Urinary bladder (tissue), 4 donors: ENCODE results near the gene FGG. TPM values are rescaled to one million over a fixed set of nuclear protein-coding genes. Genes with fewer than 3 reads are reported as not detected.

Experiments
- DNase-seq: peaks from one replicate; pipeline ENCODE4 v3.0.0-alpha.2; 2015; ENCODE audit errors: extremely low spot score
- H3K27ac ChIP-seq: one replicate; pipeline ENCODE4 v1.5.1; 2013; ENCODE audit warnings: low read depth, mild to moderate bottlenecking, moderate library complexity
- H3K36me3 ChIP-seq: one replicate; pipeline ENCODE4 v1.6.1; 2013; ENCODE audit warnings: mild to moderate bottlenecking, moderate library complexity; ENCODE audit not compliant: insufficient read depth
- H3K4me1 ChIP-seq: one replicate; pipeline ENCODE4 v1.6.1; 2013; ENCODE audit warnings: mild to moderate bottlenecking, moderate library complexity; ENCODE audit not compliant: insufficient read depth
- H3K4me3 ChIP-seq: one replicate; pipeline ENCODE4 v1.5.1; 2013; ENCODE audit warnings: low read depth, low read length
- WGBS: extraction: QIAGEN DNeasy Blood & Tissue Kit; methylation state at CpG from one replicate; pipeline ENCODE4 v1.1.7; 2013; 5-methylcytosine and 5-hydroxymethylcytosine counted together
- polyA plus RNA-seq: library from polyadenylated mRNA; stranded (reverse); fragments of 200-250 nt; gene quantifications from one replicate; pipeline ENCODE4 v1.2.3, GENCODE V29; 2013
- total RNA-seq: library from RNA; depleted of rRNA; stranded (reverse); fragments of >200 nt; gene quantifications from one replicate; pipeline ENCODE4 v1.2.3, GENCODE V29; 2014
- donor health status: healthy with polysubstance abuse.
- donor health status: healthy.

Gene FGG
- total RNA-seq (not detected), polyA plus RNA-seq (9.9 TPM)

DNA sequence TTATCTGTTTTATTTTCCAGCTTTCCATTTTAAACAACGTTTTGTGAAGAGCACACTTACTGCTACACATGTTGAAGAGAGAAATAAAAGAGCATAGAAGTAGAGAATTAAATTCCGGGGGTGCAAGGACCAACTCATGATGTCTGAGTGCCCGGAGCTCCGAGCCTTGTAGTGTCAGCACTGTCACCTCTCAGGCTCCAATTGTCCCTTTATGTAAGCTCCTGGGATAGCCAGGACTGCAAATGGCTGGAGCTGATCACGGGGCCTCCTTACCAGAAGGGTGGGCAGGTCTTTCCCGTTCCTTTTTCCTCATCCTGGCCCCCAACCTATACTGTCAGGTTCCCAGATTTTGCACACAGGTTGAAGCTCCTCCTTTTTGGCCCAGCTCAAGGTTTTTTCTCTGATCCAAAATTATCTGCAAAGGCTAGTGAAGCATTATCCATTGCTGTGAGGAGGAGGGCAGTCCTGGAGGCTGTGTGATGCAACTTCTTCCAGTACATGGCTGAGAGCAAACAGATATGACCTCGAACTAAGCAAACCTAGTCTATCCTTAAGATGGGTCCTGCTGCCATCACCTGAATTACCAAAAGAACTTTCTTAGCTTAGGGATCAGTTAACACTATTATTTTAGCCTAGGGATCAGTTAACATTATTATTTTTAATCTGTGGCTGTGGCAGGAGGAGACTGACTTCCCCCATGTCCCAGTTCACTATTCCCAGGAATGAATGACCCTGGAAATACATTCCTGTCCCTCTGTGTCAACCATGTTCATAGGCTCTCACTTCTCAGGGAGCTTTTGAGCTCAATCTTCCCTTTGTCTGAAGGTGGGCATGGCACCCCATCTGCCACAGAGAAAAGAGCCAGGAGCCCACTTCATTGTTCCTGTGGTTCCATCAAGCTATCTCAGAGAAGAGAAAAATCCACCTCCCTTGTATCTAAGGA, at the start of gene FGG:
TSS of gene FGG (minus strand) at position 185 of the 943 bp plus-strand sequence. CDS start at position 138, 47 bp downstream.
- no peaks in the 10 kb centered on the region for H3K36me3 ChIP-seq
- no peak within 1 kb of the TSS for H3K4me3 ChIP-seq
- 67% methylated on average over 7 of the region's 7 CpGs for WGBS
- no peaks in the 10 kb centered on the region for H3K4me1 ChIP-seq
- no peak within 1 kb of the TSS for H3K27ac ChIP-seq
- no peak for DNase-seq

GRCh38 chr4:154660052-154660451, 47.6 kb upstream of the FGG start:
- Histone ChIP-seq H3K27ac (no peak overlapping the region), H3K4me3 (no peak overlapping the region), H3K36me3 (no peaks in the 10 kb centered on the region), H3K4me1 (no peaks in the 10 kb centered on the region)
- 12% methylated on average over 3 of the region's 3 CpGs for WGBS
- DNase-seq: no peak

DNA sequence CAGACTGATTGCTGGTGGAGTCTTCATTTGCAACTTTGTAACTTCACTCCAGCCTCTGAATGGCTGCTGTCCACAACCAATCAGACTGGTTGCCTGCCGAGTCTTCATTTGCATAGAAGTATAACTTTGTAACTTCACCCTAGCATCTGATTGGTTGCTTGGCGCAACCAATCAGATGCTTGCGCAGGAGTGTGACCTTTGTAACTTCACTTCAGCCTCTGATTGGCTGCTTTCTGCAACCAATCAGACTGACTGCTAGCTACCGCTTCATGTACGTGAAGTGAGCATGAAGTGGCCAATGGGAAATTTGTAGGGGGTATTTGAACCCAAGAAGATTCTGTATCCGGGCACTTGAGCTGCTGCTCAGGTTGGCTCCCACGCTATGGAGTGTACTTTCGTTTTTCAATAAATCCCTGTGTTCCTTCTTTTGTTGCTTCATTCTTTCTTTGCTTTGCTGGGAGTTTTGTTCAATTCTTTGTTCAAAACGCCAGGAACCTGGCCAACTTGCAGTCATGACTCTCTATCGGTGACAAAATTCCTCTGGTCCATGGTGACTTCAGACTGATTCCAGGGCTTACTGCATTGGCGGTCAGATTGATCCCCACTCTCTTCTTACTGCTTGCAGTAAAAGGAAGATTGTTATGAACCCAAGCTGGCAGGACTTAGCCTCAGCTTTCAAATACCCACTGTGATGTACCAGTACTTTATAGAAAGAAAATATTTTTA, 46.4 kb upstream of the FGG start:
- H3K36me3 ChIP-seq: no peaks in the 10 kb centered on the region
- DNase-seq: no peak
- H3K4me3 ChIP-seq: no peak overlapping the region
- WGBS: 78% methylated on average over 11 of the region's 11 CpGs
- H3K27ac ChIP-seq: no peak overlapping the region
- no peaks in the 10 kb centered on the region for H3K4me1 ChIP-seq

GRCh38 chr4:154643493-154643892, 31.0 kb upstream of the FGG start:
- no peak for DNase-seq
- Histone ChIP-seq H3K4me1 (no peaks in the 10 kb centered on the region), H3K36me3 (no peaks in the 10 kb centered on the region), H3K4me3 (no peak overlapping the region), H3K27ac (no peak overlapping the region)
- WGBS: 92% methylated on average over 2 of the region's 2 CpGs

- Histone ChIP-seq H3K4me3 (no peak overlapping the region), H3K27ac (no peak overlapping the region), H3K4me1 (no peaks in the 10 kb centered on the region), H3K36me3 (no peaks in the 10 kb centered on the region)
- WGBS: 80% methylated on average over 5 of the region's 5 CpGs
- no peak for DNase-seq
These were observed 30.0 kb upstream of the FGG start for GRCh38 chr4:154642373-154643009.

GRCh38 chr4:154640999-154641398, 28.5 kb upstream of the FGG start:
- Histone ChIP-seq H3K27ac (no peak overlapping the region), H3K4me1 (no peaks in the 10 kb centered on the region), H3K4me3 (no peak overlapping the region), H3K36me3 (no peaks in the 10 kb centered on the region)
- no peak for DNase-seq
- WGBS: 29% methylated on average over 4 of the region's 4 CpGs

DNA sequence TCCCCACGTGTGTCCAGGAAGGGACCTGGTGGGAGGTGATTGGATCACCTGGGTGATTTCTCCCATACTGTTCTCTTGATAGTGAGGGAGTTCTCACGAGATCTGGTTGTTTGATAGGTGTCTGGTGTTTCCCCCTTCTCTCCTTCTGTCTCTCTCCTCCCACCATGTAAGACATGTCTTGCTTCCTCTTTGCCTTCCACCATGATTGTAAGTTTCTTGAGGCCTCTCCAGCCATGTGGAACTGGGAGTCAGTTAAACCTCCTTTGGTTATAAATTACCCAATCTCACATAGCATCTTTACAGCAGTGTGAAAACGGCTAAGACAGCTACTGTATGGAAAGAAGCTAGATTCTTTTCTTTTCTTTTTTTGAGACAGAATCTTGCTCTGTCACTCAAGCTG, 21.6 kb upstream of the FGG start:
- H3K4me1 ChIP-seq: no peaks in the 10 kb centered on the region
- H3K27ac ChIP-seq: no peak overlapping the region
- H3K4me3 ChIP-seq: no peak overlapping the region
- WGBS: 56% methylated on average over 3 of the region's 3 CpGs
- DNase-seq: no peak
- H3K36me3 ChIP-seq: no peaks in the 10 kb centered on the region

DNA sequence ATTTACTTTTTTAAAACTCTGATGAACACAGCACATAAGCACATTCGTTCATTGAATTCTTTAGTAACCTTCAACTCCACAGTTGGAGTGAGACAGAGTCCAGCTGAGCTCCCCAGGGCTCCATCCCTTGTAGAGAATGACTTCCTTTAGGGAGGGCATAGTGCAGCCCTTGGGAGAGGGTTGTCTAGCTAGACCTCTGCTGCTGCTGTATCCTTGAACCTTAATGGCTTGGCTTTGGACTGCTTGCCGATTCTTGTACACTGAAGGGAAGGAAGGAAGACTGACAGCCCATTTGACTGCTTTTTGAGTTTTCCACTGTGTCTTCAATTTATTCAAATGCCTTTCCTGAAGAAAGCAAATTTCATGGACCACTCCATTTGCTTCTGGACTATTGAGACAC, 19.4 kb upstream of the FGG start:
- no peak overlapping the region for H3K27ac ChIP-seq
- WGBS: 60% methylated on average over 2 of the region's 2 CpGs
- no peak for DNase-seq
- no peaks in the 10 kb centered on the region for H3K36me3 ChIP-seq
- peaks cover 1% of the 10 kb centered on the region for H3K4me1 ChIP-seq
- no peak overlapping the region for H3K4me3 ChIP-seq

DNA sequence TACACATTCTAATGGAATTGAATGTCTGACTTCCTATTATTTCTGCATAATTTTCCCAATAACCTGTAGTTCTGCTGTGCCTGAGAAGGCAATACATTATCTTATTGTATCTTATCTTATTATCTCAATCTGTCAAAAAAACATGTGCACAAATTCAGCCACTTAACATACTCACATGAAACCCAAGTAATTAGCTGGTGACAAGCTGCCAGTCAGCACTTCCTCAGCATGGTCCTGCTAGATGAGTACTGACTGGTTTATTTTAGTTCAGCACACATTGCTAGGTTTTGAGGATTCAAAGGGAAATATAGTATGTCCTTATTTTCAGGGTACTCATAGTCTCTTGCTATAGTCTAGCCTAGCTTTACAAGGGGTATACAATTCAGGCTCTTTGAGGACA, 17.9 kb upstream of the FGG start:
- no peak for DNase-seq
- H3K4me3 ChIP-seq: no peak overlapping the region
- no peak overlapping the region for H3K27ac ChIP-seq
- H3K4me1 ChIP-seq: peaks cover 1% of the 10 kb centered on the region
- H3K36me3 ChIP-seq: no peaks in the 10 kb centered on the region

DNA sequence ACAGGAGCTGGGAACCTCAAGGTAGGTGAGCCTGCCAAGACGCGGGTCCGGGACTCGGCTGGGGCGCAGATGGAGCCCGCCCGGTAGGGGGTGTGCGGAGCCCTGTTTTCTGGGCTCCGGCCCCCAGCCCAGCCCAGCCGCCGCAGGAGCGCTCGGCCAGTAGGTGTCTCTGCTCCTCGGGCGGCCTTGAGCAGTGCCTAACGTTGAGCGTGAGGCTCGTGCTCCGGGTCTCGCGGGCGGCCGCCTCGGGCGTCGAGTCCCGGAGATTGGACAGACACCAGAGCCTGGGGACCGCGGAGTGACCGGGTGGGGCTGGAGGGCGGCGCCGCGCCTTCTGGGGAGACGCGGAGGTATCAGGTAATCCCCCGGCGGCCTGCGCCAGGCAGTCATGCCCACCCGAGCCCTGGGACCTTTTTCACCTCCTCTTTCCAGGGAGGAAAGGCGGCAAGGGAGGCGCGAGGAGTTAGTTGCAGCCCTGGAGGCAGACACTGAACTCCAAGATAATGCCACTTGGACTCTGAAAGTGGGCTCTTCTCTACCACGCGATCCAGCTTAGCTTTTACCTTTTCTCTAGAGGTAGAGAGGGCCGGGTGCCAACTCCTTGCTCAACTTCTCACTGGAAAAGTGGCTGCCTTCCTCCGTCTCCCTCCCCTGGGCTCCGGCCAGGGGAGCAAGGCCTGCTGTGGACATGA, 14.5 kb upstream of the FGG start:
- 6% methylated on average over 48 of the region's 48 CpGs for WGBS
- Histone ChIP-seq H3K27ac (no peak overlapping the region), H3K4me3 (no peak overlapping the region), H3K36me3 (no peaks in the 10 kb centered on the region), H3K4me1 (peaks cover 1% of the 10 kb centered on the region)
- no peak for DNase-seq

DNA sequence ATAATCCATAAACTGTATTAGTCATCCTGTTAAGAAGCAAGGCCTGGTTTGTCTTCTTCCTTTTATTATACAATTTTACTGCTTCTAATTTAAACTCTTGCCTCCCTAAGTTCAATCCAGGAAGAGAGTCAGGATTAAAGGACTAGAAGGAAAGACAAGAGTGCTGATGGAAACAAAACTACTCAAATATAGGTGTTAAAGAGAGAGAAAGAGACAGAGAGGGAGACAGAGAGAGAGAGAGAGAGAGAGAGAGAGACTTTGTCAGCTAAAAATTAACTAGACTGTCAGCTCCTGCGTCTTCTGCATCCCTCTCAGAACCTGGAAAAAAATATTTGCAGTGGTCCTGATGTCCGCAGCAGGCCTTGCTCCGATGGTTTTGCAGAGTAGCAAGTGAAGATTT, 13.5 kb upstream of the FGG start:
- Histone ChIP-seq H3K27ac (no peak overlapping the region), H3K4me1 (peaks cover 1% of the 10 kb centered on the region), H3K4me3 (no peak overlapping the region), H3K36me3 (no peaks in the 10 kb centered on the region)
- WGBS: 89% methylated on average over 3 of the region's 3 CpGs
- no peak for DNase-seq

DNA sequence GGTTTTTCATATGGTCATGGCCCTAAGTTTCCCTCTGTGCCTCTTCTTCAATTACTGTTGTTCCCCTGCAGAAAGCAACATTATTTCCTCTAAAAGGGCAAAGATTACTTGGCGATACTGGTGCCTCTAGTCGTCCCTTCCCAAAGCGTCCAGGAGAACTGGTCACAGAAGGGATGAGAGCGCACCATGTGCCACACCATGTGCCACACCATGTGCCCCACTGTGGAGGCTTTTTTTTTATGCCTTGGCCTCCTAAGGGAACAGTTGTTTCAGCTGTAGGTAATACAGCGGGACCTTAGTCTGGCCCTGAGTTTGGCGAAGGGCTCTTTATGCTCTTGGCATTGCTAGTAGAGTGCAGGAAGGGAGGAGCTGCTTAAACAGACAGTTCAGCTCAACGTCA, 11.5 kb upstream of the FGG start:
- WGBS: 87% methylated on average over 7 of the region's 7 CpGs
- Histone ChIP-seq H3K4me3 (no peak overlapping the region), H3K4me1 (peaks cover 1% of the 10 kb centered on the region), H3K36me3 (no peaks in the 10 kb centered on the region), H3K27ac (no peak overlapping the region)
- DNase-seq: no peak

DNA sequence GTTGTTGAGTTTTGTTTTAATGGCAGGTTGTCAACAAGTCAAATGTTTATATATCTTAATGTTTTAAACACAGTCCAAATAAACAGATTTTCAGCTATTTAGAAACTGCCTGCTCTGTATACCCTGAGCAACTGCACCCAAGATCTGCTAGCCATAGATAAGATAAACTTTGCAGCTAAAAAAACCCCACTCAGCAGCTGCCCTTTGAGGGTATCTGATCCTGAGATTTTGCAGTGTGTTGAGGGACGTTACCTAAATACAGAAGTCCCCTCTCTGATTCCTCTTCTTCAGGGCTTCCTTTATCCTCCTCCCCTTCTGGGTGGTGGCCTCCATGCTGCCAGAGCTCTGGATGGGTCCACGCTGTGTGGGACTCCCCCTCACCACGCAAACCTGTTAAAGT, 11.0 kb upstream of the FGG start:
- Histone ChIP-seq H3K27ac (no peak overlapping the region), H3K36me3 (no peaks in the 10 kb centered on the region), H3K4me1 (peaks cover 1% of the 10 kb centered on the region), H3K4me3 (no peak overlapping the region)
- no peak for DNase-seq
- WGBS: 59% methylated on average over 3 of the region's 3 CpGs
